Hepatocyte (in vitro differentiated cells): ENCODE data around the gene MKRN3.

ENCODE experiments used
- EZH2 ChIP-seq: fragments of 200-600 bp; sonication (generic); IDR thresholded peaks from 2 replicates; pipeline ENCODE4 v1.6.1; 2016; ENCODE audit warnings: antibody characterized with exemption, mild to moderate bottlenecking, borderline replicate concordance
- TF ChIP-seq, protein P1 (sequence below): fragments of 200-600 bp; sonication (generic); IDR thresholded peaks from 2 replicates; pipeline ENCODE4 v1.5.1; 2016; ENCODE audit warnings: antibody characterized with exemption, mild to moderate bottlenecking; ENCODE audit not compliant: poor library complexity

DNA sequence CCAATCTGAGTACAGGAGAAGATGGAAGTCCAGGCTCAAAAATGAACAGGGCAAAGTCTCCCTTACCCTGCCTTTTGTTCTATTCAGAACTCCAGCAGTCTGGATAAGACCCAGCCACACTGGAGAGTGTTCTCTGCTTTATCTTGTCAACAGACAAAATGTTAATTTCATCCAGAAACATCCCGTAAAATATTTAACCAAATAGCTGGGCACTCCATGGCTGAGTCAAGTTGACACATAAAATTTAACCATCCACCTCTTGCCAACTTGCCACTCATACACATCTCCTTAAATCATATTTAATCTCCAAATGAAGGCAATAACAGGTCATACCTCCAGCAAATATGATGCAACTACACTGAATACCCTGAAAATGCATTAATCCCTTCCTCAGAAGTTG lies 33.6 kb downstream of the MKRN3 start:
- TF ChIP-seq, protein P1, sequence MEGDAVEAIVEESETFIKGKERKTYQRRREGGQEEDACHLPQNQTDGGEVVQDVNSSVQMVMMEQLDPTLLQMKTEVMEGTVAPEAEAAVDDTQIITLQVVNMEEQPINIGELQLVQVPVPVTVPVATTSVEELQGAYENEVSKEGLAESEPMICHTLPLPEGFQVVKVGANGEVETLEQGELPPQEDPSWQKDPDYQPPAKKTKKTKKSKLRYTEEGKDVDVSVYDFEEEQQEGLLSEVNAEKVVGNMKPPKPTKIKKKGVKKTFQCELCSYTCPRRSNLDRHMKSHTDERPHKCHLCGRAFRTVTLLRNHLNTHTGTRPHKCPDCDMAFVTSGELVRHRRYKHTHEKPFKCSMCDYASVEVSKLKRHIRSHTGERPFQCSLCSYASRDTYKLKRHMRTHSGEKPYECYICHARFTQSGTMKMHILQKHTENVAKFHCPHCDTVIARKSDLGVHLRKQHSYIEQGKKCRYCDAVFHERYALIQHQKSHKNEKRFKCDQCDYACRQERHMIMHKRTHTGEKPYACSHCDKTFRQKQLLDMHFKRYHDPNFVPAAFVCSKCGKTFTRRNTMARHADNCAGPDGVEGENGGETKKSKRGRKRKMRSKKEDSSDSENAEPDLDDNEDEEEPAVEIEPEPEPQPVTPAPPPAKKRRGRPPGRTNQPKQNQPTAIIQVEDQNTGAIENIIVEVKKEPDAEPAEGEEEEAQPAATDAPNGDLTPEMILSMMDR, result no peak
- no peak for TF ChIP-seq EZH2
